Spleen (tissue), 7 donors: Measurements from ENCODE around the gene MSMP.

Source experiments
- CTCF ChIP-seq, 11 experiments: fragments of 200-600 bp in 7 of 11; fragments of 450-650 bp in 4 of 11; sonication (generic) in 4 of 11; IDR thresholded peaks in 8 of 11; conservative IDR thresholded peaks in 3 of 11; 1 replicate in 7 of 11; 2 replicates in 4 of 11; pipeline versions ENCODE4 v1.4.0 to v1.8.0; 2016 to 2021; ENCODE audit warnings: antibody characterized with exemption in 11 of 11, inconsistent platforms in 4 of 11, mild to moderate bottlenecking in 1 of 11
- POLR2A ChIP-seq, 3 donors: fragments of 450-650 bp; IDR thresholded peaks; one replicate each; pipeline ENCODE4 v1.5.1; 2017; ENCODE audit warnings: antibody characterized with exemption in 3 of 3, mild to moderate bottlenecking in 1 of 3
- POLR2AphosphoS5 ChIP-seq, 3 donors: sonication (generic); formaldehyde crosslinking; IDR thresholded peaks; one replicate each; pipeline ENCODE4 v1.5.1; 2017; ENCODE audit warnings: antibody characterized with exemption in 3 of 3
- donor health status: DM: no; HTN: no; CAD: no; lungs with moderate emphysema.
- donor health status: DM: no; HTN: no; CAD: no.
- donor health status: DM: no; HTN: no; CAD: no.

- TF ChIP-seq CTCF (IDR thresholded peaks at IDR 0.05 in 8 of 11, conservative IDR thresholded peaks at IDR 0.05 in 3 of 11): no peak
- TF ChIP-seq POLR2AphosphoS5 (IDR thresholded peaks at IDR 0.05): peak in 2 of 3 donors; percentile 76 to 81
- peak in 1 of 3 donors; percentile 41 for TF ChIP-seq POLR2A (IDR thresholded peaks at IDR 0.05)
Measured at GRCh38 chr9:35728041-35728971, 25.8 kb downstream of the MSMP start.
